Muscle of back (tissue), 11 donors: Measurements from ENCODE around the gene SHROOM4. TPM values are rescaled to one million over a fixed set of nuclear protein-coding genes. Genes with fewer than 3 reads are reported as not detected.

Experiments used
- DNase-seq, 3 donors: peaks; one replicate each; pipeline versions ENCODE4 v3.0.0 to v3.0.0-alpha.2; 2013
- polyA plus RNA-seq, 10 donors: library from polyadenylated mRNA; unstranded; fragments of 120-200 nt; gene quantifications; one replicate each; pipeline ENCODE4 v1.2.1, GENCODE V29; 2013; ENCODE audit not compliant: insufficient read length in 10 of 10

The SHROOM4 gene
- polyA plus RNA-seq, 10 donors: 4.7 to 8.7 (median 6.3) TPM

- no peak for DNase-seq
These were observed 196.8 kb downstream of the SHROOM4 start for GRCh38 chrX:50617183-50617582.

DNA sequence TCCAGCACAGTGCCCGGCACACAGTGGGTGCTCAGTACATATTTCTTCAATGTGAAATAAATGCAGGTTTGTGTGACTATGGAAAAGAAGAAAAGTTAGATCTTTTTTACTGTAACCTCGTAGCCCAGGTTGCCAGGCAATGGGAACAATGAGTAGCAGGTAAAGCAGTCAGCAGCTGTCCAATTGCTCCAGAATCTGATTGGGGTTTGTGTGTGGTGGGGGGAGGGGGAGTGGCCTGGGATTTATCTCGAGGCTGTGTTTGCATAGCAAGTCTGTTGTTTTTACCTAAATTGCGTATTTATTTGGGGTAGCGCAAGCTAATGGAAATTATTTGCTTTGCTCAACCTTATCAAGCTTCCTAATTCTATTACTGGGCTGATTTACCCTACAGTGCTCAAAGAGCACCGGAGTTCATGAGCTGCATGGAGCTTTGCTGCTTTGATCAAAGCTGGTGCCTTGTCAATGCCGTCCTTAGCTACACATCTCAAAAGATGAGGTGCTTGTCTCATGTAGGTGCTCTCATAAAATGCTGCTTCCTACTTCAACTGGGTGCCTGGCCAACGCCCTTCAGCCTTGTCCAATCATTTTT is 198.3 kb downstream of the SHROOM4 start:
- DNase-seq: no peak

- no peak for DNase-seq
These were observed 199.5 kb downstream of the SHROOM4 start for GRCh38 chrX:50614460-50614859.

- no peak for DNase-seq
These were observed 200.1 kb downstream of the SHROOM4 start for GRCh38 chrX:50613846-50614245.

GRCh38 chrX:50609796-50610195 is 204.2 kb downstream of the SHROOM4 start:
- DNase-seq: no peak

DNA sequence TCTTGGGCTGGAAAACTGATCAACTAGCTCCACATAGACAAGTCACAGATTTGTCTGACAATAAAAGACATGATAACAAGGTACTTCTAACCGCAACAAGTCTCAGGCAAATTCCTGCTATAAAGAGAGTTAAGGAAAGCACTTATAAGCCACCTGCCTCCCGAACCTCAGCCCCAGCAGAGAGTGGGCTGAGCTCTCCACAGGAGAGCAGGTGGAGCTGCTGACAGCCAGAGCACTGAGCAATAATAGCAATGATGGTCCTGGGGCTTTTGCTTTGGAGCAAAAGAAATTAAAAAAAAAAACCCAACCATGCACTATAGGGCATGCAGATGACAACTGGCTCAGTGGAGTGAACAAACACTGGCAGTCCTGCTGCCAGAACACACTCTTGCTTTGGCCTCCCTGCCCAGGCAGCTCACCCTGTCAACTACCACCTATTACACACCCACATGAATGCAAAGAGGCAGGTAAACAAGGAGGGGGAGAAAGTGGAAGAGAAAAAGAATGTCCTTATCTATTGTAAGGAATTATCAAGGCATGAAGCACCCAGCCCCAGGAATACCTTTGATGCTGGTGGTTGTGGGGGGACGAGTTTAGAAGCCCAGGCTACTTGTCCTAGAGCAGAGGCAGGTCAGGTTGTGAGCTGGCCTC is 207.6 kb downstream of the SHROOM4 start:
- no peak for DNase-seq

DNA sequence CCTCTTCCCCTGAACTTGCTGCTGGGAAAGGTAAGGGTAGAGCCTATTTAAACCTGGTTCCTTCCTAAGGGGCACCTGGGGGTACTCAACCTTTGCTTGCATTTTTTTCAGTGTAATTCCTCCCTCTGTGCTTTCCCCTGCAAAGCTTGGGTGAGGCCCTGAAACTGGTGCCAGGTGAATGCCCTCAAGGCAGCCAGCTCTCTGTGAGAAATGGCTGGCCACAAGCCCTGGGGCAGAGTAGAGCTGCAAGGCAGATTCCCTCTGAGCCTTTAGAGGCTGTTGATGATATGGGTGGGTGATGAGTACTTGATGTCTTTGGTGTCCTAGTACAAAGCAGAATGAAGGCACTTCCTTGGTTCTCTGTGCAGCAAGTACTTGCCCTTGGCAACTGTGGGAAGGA is 217.9 kb downstream of the SHROOM4 start:
- DNase-seq: no peak

DNA sequence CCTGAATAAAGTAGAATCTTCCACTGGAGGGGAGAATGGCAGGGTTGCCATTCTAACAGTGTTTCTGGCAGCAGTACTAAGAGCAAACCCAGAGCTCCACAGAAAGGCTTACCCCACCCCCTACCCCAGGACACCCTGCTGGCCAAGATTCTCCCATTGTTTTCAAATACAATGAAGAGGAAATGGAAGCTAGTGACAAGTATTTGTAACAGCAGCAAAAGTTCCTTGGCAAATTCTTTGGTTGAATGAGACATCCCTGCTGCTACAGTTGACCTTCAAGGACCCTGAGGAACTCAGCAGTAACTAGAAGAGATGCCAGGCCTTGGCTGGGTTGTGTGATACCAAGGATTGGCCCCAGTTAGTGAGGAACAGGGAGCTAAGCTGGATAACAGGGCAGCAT is 219.2 kb downstream of the SHROOM4 start:
- peak in 1 of 3 donors; percentile 3 for DNase-seq

DNA sequence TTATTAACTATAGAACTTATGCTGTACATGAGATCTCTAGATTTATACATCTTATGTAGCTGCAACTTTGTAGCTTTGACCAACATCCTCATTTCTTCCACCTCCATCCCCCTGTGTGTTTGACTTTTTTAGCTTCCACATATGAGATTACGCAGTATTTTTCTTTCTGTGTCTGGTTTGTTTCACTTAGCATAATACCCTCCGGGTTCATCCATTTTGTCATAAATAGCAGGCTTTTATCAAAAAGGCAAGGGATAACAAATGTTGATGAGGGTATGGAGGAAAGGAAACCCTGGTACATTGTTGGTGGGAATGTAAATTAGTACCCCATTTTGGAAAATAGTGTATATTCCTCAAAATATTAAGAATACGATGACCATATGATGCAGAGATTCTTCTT is 227.0 kb downstream of the SHROOM4 start:
- DNase-seq: no peak

DNA sequence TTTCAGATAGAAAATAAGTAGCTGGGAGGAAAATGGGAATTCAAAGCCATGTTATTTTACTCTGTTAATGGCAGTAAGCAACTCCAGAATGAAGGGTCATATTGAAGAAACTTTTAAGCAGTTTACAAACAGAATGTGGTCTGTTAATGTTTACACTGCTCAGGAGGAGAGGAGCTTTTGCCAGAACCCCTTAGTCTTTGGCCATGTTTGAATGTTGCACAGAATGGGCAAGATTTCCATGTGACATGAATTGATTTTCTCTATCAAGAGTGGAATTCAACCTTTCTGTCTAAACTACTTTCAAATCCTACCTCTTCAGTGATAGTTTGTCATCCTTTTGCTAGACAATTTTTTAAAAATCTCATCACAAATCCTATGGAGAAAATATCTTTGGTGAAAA is 227.6 kb downstream of the SHROOM4 start:
- DNase-seq: no peak

DNA sequence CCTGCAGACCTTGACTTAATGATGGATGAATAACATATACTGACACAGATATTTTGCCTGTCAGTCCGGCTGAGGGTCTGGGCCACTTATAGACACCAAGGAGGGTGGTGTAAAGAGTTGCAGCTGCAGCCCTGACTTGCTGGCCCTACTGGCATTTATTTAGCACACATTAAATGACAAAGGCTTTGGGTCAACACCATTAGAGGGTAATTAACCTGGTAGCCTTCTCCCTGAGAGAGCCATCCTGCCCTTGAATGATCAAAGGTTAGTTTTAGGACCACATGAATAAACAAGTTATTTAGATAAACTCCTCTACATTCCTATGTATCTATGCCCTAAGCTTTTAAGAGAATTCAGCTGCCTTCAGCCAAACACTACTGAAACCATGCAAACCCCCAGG is 232.6 kb downstream of the SHROOM4 start:
- no peak for DNase-seq

DNA sequence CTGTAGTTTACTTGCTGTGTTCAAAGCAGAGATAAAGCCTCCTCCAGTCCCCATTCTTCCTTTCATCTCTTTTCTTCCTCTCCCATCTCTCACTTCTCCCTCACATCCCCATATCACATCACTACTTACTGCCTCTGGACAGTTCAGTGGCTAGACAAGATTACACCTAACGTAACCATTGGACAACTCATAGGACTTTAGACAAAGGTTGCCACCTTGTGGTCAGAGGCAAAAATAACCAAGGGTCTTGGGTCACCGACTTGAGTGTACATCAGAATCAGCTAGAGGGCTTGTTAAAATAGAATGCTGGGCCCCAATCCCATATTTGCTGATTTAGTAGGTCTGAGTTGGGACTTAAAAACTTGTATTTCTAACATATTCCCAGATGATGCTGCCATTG is 234.0 kb downstream of the SHROOM4 start:
- peak; percentile 16 to 46 (median 22) for DNase-seq

GRCh38 chrX:50577326-50577725 is 236.7 kb downstream of the SHROOM4 start:
- no peak for DNase-seq

DNA sequence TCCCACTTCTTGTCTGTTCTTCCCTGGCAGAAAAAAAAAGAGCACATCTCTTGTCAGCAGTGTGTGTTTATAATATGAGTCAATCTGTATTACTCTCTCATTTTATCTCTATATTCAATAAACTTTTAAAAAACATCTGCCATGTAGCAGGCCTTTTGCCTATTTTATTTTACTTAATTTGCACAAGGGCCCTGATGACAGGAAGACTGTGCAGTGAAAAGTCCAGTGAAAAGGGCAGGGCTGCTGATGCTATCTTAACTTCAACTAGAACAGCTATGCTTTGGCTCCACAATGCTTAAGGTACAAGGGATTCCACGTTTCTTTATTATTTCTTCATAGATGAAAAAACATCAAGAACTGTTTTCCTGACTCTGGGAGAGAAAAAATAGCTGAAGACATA is 246.4 kb downstream of the SHROOM4 start:
- DNase-seq: no peak

DNA sequence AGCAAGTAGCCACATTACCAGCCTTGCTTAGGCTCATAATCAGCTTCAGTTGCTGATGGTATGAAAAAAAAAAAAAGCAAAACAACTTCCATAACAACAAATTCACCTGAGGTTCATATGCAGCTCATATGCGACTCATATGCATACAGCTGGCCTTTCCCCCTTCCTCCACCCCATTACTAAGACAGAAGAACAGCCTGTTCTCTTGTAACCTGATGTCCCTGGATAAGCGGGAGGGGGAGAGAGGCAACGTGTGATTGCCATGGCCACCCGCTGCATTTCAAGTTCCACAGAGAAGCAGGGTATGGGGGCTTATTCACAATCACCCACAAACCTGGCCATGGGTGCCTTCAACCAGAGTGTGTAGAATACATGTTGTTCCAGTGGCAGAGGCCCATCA is 248.3 kb downstream of the SHROOM4 start:
- DNase-seq: no peak

Other genes starting within 250 kb of the SHROOM4 start
- gene BMP15, start 96.5 kb upstream of the SHROOM4 start, polyA plus RNA-seq: not detected